OCI-LY1 (cell line): ENCODE results near the gene BRDT.

Source experiments
- H2AFZ ChIP-seq: fragments of 200-600 bp; sonication (generic), shearing (Covaris generic); 2 replicates; pipeline ENCODE4 v1.6.0; 2014; ENCODE audit warnings: antibody characterized with exemption, mild to moderate bottlenecking, low read length
- H3F3A ChIP-seq: fragments of 200-600 bp; sonication (generic), shearing (Covaris generic); 2 replicates; pipeline ENCODE4 v1.6.0; 2014; ENCODE audit warnings: mild to moderate bottlenecking, antibody characterized with exemption, low read length, moderate library complexity; ENCODE audit not compliant: insufficient read depth
- H3K27ac ChIP-seq: fragments of 200-600 bp; sonication (generic); 2 replicates; pipeline ENCODE4 v1.5.1; 2014; ENCODE audit warnings: low read length, mixed run types, mild to moderate bottlenecking, low read depth; ENCODE audit not compliant: poor library complexity, severe bottlenecking
- H3K27me3 ChIP-seq: fragments of 200-600 bp; sonication (generic); 2 replicates; pipeline ENCODE4 v1.6.0; 2014; ENCODE audit warnings: antibody characterized with exemption, mild to moderate bottlenecking, low read length, moderate library complexity; ENCODE audit not compliant: insufficient read depth
- H3K36me3 ChIP-seq: fragments of 200-600 bp; sonication (generic); 2 replicates; pipeline ENCODE4 v1.6.1; 2014; ENCODE audit warnings: mild to moderate bottlenecking, antibody characterized with exemption, low read length, moderate library complexity, mixed read lengths; ENCODE audit not compliant: insufficient read depth
- H3K4me1 ChIP-seq: fragments of 200-600 bp; sonication (generic); 2 replicates; pipeline ENCODE4 v1.5.1; 2014; ENCODE audit warnings: mild to moderate bottlenecking, low read length, moderate library complexity; ENCODE audit not compliant: insufficient read depth, severe bottlenecking
- H3K4me2 ChIP-seq: fragments of 200-600 bp; sonication (generic), shearing (Covaris generic); 2 replicates; pipeline ENCODE4 v1.6.1; 2014; ENCODE audit warnings: low read length
- H3K4me3 ChIP-seq: fragments of 200-600 bp; sonication (generic); 2 replicates; pipeline ENCODE4 v1.5.1; 2014; ENCODE audit warnings: low read length, low read depth, mild to moderate bottlenecking, mixed read lengths; ENCODE audit not compliant: poor library complexity, severe bottlenecking
- H3K79me2 ChIP-seq: fragments of 200-600 bp; shearing (Covaris generic); 2 replicates; pipeline ENCODE4 v1.6.1; 2016; ENCODE audit warnings: mixed run types, low read length, mixed read lengths; ENCODE audit not compliant: insufficient read depth
- H3K9ac ChIP-seq: fragments of 200-600 bp; sonication (generic), shearing (Covaris generic); 2 replicates; pipeline ENCODE4 v1.6.1; 2014; ENCODE audit warnings: mild to moderate bottlenecking, low read length, mixed read lengths
- H3K9me2 ChIP-seq: fragments of 200-600 bp; sonication (generic), shearing (Covaris generic); 2 replicates; pipeline ENCODE4 v1.6.1; 2014; ENCODE audit warnings: low read depth, mild to moderate bottlenecking, low read length, mixed read lengths
- H3K9me3 ChIP-seq: fragments of 200-600 bp; shearing (Covaris generic); 2 replicates; pipeline ENCODE4 v1.6.1; 2014; ENCODE audit warnings: low read length, mixed read lengths
- H4K20me1 ChIP-seq: fragments of 200-600 bp; sonication (generic), shearing (Covaris generic); 2 replicates; pipeline ENCODE4 v1.6.0; 2016; ENCODE audit warnings: mild to moderate bottlenecking, low read length; ENCODE audit not compliant: insufficient read depth
- CTCF ChIP-seq: fragments of 200-600 bp; sonication (generic), shearing (Covaris generic); IDR thresholded peaks from 2 replicates; pipeline ENCODE4 v1.5.1; 2017; ENCODE audit warnings: mild to moderate bottlenecking, antibody characterized with exemption, low read length, moderate library complexity, mixed read lengths
- EZH2 ChIP-seq: fragments of 200-600 bp; sonication (generic), shearing (Covaris generic); IDR thresholded peaks from 2 replicates; pipeline ENCODE4 v1.8.0; 2017; ENCODE audit warnings: borderline replicate concordance, mixed run types, mild to moderate bottlenecking, antibody characterized with exemption, low read length, moderate library complexity, mixed read lengths

BRDT gene

DNA sequence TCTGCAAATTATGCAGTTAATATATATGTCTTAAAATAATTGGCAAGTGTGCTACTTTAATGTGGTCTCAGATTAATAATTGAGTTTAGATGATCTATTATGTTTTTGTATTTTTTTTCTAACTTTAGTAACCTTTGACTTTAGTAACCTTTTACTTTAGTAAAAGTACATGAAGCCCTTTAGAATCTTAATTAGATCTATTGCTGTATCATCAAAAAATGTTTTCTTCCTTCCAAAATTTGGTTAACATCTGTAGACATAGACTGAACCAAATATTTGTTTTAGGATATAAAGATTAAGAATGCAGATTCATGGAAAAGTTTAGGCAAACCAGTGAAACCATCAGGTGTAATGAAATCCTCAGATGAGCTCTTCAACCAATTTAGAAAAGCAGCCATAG lies 54.9 kb downstream of the BRDT start:
- no peak for TF ChIP-seq CTCF
- no peak for TF ChIP-seq EZH2
- no peaks in the 10 kb centered on the region for H3K36me3 ChIP-seq
- H4K20me1 ChIP-seq, result no peaks in the 10 kb centered on the region
- no peaks in the 10 kb centered on the region for H3K4me1 ChIP-seq
- H3K9ac ChIP-seq, result no peak overlapping the region
- H3K79me2 ChIP-seq, result no peaks in the 10 kb centered on the region
- H2AFZ ChIP-seq, result no peak overlapping the region
- H3K27me3 ChIP-seq, result no peaks in the 10 kb centered on the region
- no peak overlapping the region for H3K4me2 ChIP-seq
- H3K9me3 ChIP-seq, result no peaks in the 10 kb centered on the region
- H3K27ac ChIP-seq, result no peak overlapping the region
- no peaks in the 10 kb centered on the region for H3F3A ChIP-seq
- no peak overlapping the region for H3K4me3 ChIP-seq
- H3K9me2 ChIP-seq, result no peaks in the 10 kb centered on the region

GRCh38 chr1:92013923-92014322 lies 64.7 kb downstream of the BRDT start:
- Histone ChIP-seq H3K27ac (no peak overlapping the region), H2AFZ (no peak overlapping the region), H3K4me2 (no peak overlapping the region), H3K9ac (no peak overlapping the region), H3F3A (no peaks in the 10 kb centered on the region), H3K4me1 (no peaks in the 10 kb centered on the region), H3K36me3 (no peaks in the 10 kb centered on the region), H3K9me2 (no peaks in the 10 kb centered on the region), H4K20me1 (no peaks in the 10 kb centered on the region), H3K9me3 (no peaks in the 10 kb centered on the region), H3K4me3 (no peak overlapping the region), H3K27me3 (no peaks in the 10 kb centered on the region), H3K79me2 (no peaks in the 10 kb centered on the region)
- TF ChIP-seq EZH2 (no peak), CTCF (no peak)

- Histone ChIP-seq H3K4me2 (no peak overlapping the region), H2AFZ (no peak overlapping the region), H3K9ac (no peak overlapping the region), H3K9me2 (no peaks in the 10 kb centered on the region), H3K36me3 (no peaks in the 10 kb centered on the region), H3K27ac (no peak overlapping the region), H4K20me1 (no peaks in the 10 kb centered on the region), H3F3A (no peaks in the 10 kb centered on the region), H3K9me3 (no peaks in the 10 kb centered on the region), H3K4me3 (no peak overlapping the region), H3K4me1 (no peaks in the 10 kb centered on the region), H3K27me3 (no peaks in the 10 kb centered on the region), H3K79me2 (no peaks in the 10 kb centered on the region)
- TF ChIP-seq EZH2, result no peak
- no peak for TF ChIP-seq CTCF
Observed at GRCh38 chr1:92016720-92017316, 67.6 kb downstream of the BRDT start.
